Measurements from ENCODE around the gene PNLIPRP3.

Gene PNLIPRP3

DNA sequence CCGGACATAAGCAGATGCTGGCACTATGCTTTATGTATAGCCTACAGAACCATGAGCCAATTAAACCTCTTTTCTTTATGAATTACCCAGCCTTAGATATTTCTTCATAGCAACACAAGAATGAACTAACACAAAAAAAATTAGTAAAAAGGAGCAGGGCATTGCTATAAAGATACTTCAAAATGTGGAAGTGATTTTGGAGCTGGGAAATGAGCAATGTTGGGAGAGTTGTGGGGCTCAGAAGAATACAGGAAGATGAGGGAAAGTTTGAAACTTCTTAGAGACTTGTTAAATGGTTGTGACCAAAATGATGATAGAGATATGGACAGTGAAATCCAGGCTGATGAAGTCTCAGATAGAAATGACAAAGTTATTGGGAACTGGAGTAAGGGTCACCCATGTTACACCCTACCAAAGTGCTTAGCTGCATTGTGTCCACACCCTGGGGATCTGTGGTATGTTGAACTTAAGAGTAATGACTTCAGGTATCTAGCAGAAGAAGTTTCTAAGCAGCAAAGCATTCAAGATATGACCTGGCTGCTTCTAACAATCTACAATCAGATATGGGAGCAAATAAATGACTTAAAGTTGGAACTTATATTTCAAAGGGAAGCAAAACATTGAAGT, 24.2 kb downstream of the PNLIPRP3 start:
- DNase-seq, result no peak

DNA sequence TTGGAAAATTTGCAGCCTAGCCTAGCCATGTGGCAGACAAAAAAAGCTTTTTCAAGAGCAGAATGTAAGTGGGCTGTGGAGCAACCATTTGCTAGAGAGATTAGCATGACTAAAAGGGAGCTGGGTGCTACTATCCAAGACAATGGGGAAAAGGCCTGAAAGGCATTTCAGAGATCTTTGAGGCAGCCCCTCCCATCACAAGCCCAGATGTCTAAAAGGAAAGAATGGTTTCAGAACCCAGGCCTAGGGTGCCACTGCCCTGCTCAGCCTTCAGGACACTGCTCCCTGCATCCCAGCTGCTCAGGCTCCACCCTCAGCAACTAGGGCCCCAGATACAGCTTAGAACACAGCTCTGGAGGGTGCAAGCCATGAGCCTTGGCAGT, 24.7 kb downstream of the PNLIPRP3 start:
- DNase-seq, result no peak

DNA sequence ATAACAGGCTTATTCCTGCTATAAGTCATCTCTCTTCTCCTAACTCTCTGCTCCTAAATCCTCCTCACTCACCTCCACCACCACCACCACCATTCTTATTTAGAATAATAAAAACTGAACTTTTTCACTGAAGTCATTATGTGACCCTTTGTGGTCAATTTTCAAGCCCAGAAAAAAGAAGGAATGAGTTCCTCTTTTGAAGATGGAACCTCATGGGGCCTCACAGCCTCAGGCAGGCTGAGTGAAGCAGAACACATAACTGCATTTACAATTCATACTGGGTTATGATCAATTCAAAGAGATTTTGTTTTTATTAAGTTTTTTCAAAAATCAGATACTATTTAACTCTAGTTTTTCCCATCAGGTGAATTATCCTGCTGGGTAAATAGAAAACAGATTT, 29.8 kb downstream of the PNLIPRP3 start:
- DNase-seq, result no peak

DNA sequence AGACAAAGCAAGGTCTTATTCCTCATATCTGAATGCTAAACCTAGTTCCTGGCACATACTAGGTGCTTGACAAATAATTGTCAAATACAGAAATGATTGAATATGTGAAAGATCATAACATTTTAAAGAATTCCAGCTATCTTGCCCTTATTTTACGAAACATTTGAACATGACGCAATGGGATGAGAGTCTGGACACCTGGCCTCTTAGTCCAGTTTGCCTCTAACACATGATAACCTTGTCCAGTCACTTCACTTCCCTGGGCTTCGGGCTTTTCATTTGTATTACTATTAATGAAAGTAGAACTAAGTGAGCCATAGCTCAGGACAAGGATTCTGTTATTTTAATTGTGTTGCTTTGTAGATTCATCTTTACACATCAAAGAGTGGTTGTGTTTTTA, 32.6 kb downstream of the PNLIPRP3 start:
- no peak for DNase-seq

DNA sequence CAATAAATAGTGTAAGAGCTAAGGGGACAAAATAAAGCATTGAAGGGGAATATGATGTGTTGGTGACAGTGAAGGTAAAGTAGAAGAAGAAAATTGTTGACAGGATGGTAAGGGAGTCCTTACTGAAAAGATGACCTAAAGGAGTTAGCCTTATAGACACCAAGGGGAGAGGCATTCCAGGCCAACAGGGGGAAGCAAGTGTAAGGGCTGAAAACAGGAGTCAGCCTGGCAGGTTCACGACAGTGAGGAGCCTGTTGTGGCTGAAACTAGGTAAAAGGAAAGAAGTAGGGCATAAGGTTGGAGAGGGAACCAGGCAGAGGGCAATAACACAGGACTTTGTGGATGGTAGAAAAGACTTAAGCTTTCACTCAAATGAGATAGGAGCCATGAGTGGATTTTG, 34.0 kb downstream of the PNLIPRP3 start:
- no peak for DNase-seq

DNA sequence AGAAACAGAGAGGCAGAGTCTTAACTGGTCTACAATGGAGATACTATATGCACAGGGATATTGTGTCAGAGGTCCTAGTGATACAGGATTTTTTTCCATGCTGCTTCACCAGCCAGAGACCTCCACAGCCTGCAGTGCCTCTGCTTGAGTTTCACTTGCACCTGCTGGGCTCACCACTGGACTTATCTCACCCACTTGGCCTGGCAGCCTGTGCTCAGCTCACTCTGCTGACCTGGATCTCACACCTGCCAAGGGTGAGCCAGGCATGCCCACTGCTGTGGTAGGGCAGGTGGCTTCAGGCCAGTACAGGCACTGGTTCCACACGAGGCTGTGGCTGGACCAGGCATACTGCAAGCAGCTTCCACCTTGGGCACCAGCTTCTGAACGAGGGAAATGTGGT, 36.6 kb downstream of the PNLIPRP3 start:
- DNase-seq, result no peak

DNA sequence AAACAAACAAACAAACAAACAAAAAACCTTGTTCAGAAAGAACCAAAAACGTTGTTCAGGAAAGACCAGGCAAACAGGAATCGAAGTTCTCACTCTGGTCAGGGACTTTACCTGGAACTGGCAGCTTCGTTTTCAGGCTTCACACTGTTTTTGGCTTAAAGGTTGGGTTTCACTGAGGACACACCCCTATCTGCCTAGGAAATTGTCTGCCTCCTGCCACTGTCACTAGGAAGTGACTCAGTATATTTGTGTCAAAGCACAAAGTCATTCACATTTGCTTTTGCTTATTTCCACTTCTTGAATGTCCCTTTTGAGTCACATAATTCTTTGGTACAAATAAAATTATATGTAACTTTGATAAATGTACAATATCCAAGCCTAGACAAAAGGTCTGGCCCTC, 37.9 kb downstream of the PNLIPRP3 start:
- DNase-seq, result no peak

DNA sequence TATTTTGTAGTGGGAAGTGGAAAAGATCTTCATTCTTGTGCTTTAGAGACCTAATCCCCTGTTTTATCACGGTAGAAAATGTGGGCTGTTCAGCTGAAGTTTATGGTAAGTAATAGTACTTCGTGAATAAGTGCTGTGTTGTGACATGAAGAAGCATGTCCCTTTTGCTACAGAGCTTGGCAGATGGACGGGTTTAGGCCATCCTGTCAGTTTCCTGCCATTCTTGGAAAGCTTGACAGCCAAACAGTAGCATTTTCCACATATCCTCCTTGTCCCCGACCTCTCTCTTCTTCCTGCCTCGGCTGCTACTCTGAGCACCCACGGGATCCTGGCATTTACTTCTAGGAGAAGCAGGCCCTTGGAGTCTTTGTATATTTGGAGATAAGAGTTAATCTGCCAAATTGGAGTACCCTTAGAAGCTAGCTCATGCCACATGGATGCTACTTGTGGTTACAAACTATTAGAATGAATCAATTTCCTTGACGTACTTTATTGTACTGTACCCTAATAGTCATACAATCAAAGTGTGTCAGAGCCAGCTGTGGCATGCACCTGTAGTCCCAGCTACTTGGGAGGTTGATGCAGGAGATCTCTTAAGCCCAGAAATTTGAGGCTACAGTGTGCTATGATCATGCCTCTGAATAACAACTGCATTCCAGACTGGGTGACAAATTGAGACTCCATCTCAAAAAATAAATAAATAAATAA, 39.2 kb downstream of the PNLIPRP3 start:
- DNase-seq, result no peak

DNA sequence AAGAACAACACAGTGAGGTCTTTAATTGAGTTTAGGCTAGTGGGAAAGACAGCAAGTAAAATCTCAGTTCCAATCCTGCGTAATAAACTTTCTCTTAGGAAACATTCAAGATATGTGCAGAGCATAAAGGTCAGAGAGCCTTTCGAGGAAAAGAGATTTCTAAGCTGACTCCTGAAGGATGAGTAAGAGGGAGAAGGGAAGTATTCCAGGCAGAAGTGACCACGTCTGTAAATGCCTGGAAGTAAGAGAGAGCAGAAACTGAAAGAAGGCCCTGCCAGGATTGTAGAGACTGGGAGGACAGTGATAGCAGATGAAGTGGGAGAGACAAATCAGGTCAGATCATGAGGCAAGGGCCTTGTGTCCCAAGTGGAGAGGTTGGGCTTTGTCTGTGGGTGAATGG, 41.8 kb downstream of the PNLIPRP3 start:
- DNase-seq, result no peak

DNA sequence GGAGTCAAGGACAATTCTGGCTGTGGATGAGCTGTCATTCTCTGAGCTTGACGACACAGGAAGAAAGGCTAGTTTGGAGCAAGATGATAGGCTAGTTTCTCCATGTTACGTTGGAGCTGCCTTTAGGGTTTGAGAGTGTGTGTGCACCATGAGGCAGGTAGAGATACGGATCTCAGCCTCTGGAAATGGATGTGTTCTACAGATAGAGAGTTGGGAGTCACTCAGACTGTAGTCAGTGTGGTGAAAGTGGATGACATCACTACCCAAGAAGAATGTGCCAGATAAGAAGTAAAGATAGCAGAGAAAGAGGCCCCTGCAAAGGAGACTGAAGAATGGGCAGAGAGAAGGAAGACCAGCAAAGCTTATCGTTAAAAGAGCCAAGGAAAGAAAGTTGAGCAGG, 42.4 kb downstream of the PNLIPRP3 start:
- no peak for DNase-seq

DNA sequence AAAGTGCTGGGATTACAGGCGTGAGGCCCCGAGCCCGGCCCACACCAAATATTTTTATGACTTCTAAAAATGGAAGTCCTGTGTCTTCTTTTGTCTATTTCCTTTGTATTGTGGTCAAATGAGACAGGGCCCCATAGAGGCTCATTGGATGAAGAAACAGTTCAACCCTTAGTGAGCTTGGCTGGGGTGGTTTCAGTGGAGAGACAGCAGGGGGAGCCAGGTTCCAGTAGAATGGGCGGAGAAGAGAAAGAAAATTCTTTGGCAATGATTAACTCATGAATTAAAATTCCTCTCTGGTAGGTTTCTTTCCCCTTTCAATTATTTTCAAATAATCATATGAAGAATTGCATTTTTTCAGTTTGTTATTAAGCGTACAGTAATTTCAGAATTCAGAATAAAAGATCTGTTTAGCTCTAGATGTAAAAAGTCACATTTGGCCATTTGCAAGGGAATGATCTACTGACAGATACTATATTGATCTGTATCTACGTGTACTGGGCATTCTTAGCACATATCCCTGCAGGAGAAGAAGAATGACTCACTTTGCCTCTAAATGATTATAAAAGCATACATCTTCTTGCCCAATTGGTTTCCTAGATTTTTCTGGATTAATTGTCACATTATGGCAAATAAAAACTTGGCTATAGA, 43.2 kb downstream of the PNLIPRP3 start:
- no peak for DNase-seq

DNA sequence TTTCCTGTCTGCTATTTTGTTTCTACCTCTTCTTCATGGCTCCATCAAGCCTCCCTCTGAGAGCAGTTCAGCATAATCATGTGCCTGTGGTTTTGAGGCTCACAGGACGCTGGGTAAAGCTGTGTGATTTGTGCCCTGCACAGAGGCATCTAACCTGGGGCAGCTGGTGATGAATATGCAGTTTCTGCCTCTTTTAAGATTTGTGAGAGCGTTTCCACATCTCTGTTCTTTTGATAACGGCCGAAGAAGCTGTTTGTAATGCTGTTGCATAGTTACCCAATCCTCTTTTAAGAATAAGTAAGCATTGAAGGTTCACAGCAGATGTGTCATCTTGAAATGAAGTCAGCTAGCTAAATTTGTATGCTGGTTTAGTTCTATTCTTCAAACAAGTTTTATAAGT, 45.2 kb downstream of the PNLIPRP3 start:
- DNase-seq, result no peak

DNA sequence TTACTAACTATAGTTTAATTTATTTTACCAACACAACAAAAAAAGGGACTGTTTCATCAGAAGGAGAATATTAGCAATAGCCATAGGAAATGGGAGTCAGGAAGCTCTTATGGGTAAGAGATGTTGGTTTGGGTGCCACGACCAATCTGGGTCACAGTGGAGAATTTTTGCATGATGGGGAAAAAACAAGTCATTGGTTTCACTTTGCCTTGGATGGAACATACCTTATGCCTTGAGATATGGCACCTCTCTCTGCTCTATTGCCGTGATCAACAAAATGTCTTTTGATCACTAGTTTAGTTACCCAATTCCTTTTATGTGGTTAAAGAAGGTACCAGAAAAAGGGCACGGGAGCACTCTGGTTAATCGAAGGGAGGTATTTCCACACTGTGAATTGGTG, 48.2 kb downstream of the PNLIPRP3 start:
- no peak for DNase-seq

DNA sequence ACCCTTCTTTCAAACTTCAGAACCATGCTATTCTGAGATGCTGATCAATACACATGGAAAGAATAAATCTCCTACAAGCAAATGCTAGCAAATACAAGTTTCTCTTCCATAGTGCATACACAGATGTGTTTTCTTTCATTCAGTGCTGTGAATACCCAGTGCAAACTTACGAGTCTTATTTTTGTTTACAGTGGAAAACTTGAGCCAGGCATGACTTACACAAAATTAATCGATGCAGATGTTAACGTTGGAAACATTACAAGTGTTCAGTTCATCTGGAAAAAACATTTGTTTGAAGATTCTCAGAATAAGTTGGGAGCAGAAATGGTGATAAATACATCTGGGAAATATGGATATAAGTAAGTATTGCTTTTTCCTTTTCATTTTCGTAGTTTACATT, 48.8 kb downstream of the PNLIPRP3 start:
- DNase-seq, result no peak

DNA sequence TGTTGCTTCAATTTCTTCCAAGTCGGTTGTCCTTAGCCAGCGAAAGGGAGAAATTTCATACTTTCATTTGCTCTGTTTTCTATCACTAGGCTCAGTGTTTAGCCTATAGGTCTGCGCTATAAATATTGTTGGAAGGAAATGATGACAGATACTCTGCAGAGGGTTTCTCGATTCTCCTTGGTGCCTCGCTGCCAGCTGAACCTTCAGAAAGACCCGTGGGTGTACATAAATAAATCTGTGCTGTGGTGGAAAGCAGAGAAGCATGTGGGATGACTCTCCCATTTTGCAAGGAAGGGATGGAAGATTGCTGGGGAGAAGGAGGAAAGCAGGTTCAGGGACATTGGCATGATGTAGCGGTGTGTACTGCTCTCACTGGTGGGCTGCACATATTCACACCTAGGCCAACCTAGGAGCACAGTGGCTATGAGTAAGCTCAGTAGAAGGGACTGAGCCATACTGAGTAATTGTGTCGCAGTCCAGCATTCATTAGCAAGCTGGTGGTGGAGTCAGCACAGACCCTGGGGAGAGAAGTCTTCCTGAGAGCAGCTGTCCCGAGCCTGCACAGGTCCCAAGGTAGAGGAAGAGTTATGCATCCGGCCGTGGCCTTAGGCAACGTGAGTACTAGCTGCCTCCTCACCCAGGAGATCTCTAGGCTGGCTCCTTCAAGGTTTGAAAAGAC, 50.5 kb downstream of the PNLIPRP3 start:
- DNase-seq, result no peak

DNA sequence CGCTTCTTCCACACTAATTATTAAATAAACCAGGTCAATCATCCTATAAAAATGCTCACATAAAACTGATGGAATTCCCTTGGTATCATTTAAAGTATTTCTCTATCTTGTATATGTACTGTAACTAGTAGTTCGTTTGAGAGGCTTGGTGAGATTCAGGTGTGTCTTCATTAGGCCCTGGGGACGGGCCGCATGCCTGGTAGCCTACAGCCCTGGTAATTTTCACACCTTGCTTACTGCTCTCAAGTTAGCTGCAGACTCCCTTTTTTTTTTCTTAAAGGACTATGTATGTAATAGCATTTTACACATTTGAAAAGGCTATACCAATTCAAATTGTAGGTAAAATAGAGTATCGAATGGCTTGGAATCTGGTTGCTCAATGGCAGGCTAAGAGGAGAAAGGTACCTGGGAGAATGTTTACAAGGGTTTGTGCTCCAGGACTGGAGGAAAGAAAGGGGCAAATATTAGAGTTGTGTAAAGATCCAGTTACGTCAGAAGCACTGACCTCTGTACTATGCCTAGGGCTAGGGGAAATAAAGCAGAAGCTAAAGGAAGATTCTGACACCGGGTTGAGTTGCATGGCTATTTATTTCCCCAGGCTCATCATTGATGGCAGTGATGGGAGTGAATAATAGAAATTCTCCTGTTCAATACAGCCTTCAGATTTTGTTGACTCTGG, 59.3 kb downstream of the PNLIPRP3 start:
- DNase-seq, result no peak

DNA sequence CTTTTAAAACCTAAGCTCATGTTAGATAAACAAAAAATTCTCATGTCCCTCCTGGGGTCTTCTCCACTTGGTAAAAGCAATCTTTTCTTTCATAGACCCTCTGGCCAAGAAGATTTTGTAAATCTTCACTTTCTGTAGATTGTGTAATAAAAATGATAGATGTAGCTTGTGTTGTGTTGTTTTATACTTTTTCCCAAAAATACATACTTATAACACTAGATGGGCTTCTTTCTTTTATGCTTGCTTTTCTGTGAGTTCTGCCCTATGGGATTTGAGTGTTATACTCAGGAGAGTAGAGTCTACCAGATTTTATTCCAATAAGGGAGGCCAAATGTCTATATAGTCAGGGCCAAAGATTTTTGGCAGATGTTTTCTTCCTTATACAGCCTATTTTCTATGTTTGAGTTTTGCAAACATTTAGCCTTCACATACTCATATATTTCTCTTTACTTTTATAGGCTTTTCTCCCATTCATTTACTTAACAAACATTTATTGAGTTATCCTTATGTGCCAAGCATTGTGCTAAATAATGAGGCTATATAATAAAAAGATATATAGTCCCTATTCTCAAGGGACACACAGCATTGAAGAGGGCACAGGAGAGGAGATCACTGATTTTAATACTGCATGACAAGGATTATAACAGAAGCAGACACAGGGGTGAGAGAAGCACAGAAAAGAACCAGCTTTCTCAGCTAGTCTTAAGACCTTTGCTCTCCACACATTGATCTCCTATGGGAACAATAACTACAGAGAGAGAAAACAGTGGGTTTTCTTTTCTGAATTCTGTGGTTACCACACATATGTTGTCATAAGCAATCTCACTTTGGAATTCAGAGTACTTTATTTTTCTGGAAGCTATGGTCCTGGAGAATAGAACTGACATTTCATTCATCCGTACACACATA, 60.1 kb downstream of the PNLIPRP3 start:
- DNase-seq, result no peak

DNA sequence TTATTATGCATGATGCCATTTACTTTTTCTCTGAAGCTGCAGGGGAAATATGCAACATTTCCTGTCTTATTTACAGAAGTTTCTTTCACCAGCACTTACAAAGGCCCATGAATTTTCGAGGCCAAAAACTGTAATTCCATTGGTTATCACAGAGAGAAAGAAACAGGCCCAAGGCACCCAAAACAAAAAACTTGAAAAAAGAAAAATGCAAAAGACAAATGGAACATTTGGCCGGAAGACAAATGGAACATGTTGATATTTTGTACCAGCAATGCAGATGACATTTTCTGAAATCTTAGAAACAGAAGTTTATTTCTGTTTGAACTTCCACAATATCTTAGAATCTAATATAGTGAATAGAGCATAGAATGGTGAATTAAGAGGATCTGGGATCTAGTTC, 61.8 kb downstream of the PNLIPRP3 start:
- no peak for DNase-seq

DNA sequence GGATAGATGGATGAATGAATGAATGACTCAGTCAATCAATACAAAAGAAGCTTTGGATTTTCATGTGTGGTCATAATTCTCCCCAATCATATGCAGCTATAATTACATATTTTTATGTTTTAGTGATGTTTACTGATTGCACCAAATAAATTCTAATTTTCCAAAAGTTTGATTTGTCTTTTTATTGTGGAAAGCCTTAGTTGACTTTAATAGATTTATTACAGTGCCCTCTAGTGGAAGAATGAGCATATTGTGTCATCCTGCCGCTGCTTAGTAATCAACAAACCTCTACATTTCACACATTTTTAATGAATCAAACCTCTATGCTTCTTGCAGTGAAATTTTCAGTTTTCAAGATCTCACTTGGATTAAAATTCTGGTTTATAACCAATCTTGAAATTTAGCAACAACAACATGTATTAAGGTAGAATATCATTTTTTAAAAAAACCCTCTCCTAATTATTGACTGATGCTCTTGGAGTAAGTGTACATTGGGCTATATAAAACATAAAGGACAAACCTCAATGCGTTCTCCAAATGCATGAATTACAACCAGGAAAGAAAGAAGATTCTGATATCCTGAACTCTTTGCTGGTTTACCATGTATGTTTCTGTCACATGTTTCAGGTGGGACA, 62.5 kb downstream of the PNLIPRP3 start:
- no peak for DNase-seq

DNA sequence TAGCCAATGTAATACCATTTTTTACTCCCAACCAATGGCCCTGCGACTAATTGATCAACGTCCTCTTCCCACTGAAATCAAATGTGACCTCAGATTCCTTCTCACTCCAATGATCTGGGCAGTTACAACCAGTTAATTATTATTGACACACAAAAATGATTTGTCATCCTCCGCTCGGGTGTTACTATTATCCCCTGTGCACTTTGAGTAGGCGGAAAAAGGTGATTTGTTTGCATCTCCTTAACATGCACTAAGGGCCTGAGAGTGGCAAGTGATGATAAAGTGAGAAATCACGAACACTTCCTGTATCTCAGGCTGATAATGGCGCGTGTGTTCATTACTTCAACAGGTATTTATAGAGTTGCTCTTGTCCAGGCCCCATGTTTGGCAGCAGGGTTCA, 77.1 kb downstream of the PNLIPRP3 start:
- no peak for DNase-seq

DNA sequence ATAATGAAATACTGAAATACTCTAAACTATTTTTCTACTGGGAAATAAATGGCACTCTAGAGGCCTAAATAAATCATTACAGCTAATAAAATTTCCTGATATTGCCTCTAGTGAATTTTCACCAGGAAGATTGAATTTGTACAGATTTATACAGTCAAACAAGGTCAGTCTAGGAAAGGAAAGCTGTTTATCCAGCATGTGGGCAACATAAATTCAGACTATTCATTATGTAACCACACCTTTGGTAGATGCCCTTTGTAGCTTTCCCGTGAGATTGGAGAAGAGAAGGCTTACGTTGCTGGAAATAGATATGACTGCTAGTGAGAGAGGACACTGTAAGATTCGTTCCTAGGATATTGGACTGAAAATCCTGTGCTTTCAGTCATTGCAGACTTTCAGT, 82.9 kb downstream of the PNLIPRP3 start:
- no peak for DNase-seq

DNA sequence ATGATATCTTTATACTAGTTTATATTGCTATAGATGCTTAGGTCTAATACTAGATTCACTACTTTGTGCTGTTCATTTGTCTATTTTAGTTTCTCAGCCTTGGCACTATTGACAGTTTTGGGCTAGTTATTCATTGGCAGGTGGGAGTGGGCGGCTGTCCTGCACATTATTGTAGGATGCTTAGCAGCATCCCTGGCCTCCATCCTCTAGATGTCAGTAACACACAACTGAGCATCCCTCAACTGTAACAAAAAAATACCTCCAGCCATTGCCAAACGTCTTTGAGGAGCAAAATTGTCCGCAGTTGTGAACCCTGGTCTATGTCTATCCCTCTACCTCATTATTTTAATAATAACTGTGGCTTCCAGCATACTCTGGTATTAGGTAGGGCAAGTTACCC, 83.7 kb downstream of the PNLIPRP3 start:
- DNase-seq, result no peak
